Omental fat pad (tissue), 4 donors: ENCODE results near the gene PACRG. TPM values are rescaled to one million over a fixed set of nuclear protein-coding genes. Genes with fewer than 3 reads are reported as not detected.

Experiments
- ATAC-seq: fragments of 150-250 bp; one replicate; pipeline ENCODE4 v1.9.1; 2016; ENCODE audit warnings: mild to moderate bottlenecking, moderate library complexity; ENCODE audit not compliant: low FRiP score
- DNase-seq: peaks from one replicate; pipeline ENCODE4 v3.0.0-alpha.2; 2019; ENCODE audit warnings: low spot score
- CTCF ChIP-seq, 3 donors: fragments of 450-650 bp; IDR thresholded peaks; one replicate each; pipeline ENCODE4 v1.5.1; 2016 to 2017; ENCODE audit warnings: antibody characterized with exemption in 3 of 3, mild to moderate bottlenecking in 3 of 3, moderate library complexity in 2 of 3
- total RNA-seq, 4 donors: library from RNA; depleted of rRNA; stranded (reverse); fragments of >200 nt; gene quantifications; one replicate each; pipeline ENCODE4 v1.1.0, GENCODE V29; 2016

PACRG gene
- total RNA-seq, 4 donors from 2014 or later, result 0.48 to 2.5 (median 1.3) TPM; not detected in 1

GRCh38 chr6:163062790-163063189 is 335.0 kb downstream of the PACRG start:
- TF ChIP-seq CTCF (IDR thresholded peaks at IDR 0.05), result no peak
- DNase-seq, result no peak
- no peak for ATAC-seq

DNA sequence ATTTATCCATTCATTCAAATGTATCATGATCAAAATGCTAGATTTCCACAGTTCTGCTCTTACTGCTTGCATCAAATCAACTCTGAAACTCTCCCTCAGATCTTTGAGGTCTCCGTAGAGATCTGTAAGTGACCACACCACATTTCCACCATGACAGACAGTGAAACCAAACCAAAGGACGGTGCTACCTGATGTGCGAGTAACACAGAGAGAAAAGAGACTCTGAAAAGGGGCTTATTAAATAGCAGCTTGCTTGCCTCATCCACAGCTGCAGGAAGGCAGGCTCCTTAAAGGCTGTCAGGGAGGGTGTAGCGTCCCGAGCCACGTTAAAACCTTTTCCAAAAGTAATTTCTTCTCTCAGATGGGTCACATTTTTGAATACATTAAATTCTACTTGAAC is 335.8 kb downstream of the PACRG start:
- DNase-seq, result no peak
- no peak for TF ChIP-seq CTCF (IDR thresholded peaks at IDR 0.05)
- no peak for ATAC-seq

DNA sequence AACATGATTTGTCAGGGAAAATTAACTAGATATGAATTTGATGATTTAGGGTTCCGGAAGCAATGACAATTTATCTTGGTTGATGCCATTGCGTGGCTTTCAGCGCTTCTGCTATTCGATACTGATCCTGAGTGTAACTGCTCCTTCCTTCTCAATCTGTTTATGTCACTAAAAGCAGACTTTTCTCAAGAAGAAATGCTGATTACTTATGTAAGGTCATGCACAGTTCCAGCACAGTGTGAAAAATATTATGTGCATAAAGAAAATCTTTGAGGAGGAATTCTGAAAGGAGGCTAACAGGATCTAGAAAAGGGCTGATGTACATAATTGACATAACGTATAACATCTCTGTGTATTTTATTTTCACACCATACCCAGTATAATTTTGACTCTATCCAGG is 336.6 kb downstream of the PACRG start:
- no peak for DNase-seq
- no peak for ATAC-seq
- no peak for TF ChIP-seq CTCF (IDR thresholded peaks at IDR 0.05)

- DNase-seq (no peak), ATAC-seq (no peak)
- no peak for TF ChIP-seq CTCF (IDR thresholded peaks at IDR 0.05)
Measured at GRCh38 chr6:163066200-163066599, 338.4 kb downstream of the PACRG start.

- ATAC-seq (no peak), DNase-seq (no peak)
- TF ChIP-seq CTCF (IDR thresholded peaks at IDR 0.05), result no peak
Measured at GRCh38 chr6:163077134-163077533, 349.4 kb downstream of the PACRG start.

DNA sequence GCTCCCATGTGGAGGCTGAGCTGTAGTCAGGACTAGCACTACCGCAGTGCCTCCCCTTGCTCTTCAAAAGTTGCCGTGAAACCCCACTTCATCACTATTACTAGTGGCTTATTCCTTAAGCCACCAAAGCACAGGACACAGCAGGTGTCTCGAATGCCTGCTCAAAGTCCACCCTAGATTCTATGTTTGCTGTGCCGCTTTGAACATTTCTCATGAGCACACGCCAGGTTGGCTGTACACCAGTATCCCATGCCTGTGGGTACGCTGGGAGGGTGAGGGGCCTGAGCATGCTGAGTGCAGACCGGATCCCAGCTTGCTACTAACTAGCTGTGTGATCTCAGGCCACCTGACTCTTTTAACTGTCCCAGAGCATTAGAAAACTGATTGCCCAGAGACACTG is 350.9 kb downstream of the PACRG start:
- no peak for TF ChIP-seq CTCF (IDR thresholded peaks at IDR 0.05)
- ATAC-seq (no peak), DNase-seq (no peak)

- DNase-seq (no peak), ATAC-seq (no peak)
- TF ChIP-seq CTCF (IDR thresholded peaks at IDR 0.05), result no peak
Measured at GRCh38 chr6:163080228-163080627, 352.5 kb downstream of the PACRG start.
